Measurements from ENCODE around the gene RAD23B.

Gene RAD23B

DNA sequence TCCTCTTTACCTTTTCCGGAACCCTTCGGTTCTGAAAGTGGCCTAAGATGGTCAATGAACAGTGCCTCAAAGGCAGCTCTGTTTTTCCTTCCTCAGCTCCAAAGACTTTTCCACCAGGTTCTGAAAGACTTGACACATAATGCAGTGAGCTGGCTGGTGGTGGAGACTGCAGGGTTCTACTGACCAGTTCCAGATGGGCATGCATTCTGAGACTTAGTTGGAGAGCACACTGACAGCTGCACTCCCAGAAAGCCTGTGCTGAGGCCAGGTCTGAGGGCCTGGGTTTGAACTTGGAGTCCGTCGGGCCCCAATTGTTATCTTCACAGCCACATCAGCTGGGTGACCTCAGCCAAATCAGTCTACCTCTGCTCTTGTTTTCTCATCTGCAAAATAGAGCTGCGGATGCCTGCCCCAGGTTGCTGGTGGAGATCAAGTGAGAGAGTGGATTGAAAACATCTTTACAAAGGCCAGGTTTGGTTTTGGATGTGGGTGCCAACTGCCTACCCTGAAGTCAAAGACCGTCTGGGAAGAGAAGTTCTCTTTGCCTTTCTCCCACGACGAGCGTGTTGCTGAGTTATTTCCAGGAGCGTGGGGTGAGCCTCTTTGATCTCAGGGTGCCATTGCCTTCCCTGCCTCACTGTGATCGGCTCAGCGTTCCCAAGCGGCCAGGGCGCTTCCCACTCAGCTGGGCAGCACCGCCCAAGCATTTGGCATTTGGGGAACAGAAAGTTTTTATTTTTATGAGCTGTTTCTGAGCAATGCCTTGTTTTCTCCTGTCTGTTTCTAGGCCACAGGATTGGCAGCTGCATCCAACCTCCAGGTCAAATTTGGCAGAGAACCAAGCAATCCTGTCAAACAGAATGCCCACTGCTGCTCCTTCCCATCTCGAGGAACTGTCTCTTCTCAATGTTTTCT is 54.9 kb downstream of the RAD23B start:
- DNase-seq, result no peak

DNA sequence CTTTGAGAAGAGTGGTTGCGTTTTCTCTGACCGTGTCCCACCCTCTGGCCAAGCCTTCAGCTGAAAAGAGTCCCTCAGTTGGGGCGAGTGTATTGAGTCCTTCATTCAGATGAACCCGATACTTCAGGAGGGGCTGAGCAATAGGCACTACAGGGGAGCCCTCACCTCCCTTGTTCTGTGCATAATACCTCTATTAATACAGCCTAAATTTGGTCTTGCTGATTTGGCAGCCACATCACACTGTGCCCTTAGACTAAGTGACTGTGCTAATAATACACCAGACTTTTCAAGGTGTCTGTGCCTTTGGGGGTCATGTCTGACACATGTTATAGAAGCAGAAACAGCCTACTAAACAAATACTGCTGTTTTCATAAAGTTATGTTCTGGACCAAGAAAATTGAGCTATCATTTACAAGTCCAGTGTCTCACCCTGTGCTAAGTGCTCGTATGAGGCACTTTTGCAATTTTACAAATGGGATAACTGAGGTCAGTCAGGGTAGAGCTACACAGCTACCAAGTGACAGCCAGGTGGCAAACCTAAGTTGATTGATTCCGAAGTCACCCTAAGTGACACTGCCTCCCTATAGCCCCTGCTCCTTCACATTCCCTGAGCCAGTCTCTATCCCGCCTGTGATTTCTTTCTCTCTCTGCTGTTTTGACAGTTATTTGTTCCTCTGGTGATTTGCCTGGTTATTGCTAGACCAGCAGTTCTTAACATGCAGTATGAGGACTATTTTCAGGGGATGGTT is 56.0 kb downstream of the RAD23B start:
- DNase-seq, result no peak

DNA sequence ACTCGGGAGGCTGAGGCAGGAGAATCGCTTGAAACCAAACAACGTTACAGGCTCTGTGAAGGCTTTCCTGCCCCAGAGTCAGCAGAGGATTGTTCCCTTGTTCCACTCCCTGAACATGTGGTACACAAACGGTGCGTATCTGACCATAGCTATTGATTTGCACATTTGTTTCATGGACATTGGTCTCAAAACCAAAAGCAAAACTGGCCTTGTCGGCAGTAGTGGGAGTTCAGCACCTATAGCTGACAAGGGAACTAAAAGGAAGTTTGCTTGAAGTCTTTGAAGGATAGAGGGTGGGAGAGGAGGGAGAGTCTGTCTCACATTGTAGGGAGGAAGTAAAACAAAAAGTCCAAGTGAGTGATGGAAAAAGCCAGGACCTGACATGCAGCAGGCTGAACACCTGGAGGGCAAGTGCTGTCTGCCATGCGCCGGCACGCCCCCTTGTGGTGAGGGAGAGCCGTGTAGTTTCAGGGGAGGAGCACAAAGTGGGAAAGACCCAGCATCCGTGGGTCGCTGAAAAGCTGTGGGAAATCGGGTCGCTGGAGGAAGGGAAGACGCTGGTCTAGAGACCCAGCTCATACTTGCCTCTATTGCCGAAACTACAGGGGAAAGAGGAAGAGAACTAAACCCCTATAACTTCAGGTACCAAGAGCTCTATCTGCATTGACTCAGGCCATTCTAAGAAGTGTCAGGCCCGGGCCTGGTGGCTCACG is 58.0 kb downstream of the RAD23B start:
- peak; percentile 37 to 67 for DNase-seq

DNA sequence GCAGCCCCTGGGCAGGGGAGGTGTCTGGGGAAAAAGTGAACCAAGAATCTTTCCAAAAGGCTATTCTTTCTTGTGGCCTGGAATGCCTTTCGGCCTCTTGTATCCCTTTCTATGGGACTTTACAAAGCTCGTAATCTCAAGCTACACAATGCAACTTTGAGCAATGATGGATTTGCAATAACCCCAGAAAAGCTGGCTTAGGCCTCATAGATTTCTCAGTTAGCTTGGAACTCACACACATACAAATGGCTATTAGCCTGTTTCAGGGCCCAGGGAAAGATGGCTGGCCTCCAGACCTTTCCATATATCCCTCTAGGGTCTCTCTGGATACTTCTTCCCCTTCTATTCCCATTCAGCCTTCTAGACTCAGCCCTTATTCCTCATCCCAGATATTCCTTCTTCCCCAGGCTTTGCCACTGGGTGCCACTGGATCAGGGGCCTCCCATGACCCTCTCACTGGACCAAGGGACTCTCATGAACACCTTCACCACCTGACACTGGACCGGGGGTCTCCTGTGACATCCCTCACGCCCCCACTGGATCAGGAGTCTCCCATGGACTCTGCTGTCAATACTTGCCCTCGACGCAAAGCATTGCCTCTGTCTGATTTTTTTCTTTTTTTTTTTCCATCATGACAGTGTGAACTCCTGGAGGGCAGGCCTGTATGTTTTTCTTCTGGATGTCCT is 59.5 kb downstream of the RAD23B start:
- no peak for DNase-seq

DNA sequence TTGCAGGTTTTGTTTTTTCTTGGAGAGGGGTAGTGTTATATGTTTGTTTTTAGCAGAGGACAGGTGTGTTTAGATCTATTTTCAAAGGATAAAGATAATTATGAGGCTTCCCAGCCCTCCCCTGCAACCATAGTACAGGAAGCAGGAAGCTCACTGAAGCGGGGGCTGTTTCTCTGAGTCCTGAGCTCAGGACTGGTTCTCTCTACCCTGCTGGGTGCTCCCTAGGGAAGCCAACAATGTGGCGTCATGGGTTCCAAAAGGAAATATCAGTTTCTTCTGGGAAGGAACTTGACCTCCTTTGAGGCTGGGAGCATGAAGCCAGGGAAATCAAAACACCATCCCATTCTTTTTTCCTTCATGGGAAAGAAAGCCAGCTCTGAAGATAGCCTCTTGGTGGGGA is 62.2 kb downstream of the RAD23B start:
- no peak for DNase-seq

DNA sequence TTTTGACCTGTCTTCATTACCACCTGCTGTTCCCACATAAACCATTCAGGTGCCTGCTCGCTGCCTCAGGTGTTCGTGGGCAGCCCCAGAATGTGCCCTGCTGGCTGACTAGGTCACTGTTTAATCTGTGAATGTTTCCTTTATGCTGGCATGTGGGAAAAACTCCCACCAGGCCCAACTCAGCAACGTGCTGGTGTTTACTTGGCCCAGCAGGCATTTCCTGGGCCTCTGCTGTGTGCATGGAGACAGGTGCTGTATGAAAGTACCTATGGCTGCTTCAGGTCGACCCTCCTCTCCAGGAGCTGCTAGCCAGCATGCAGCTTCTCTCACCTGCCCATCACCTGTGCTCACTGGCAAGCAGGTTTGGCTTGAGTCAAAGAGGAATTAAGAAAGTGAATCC is 65.8 kb downstream of the RAD23B start:
- DNase-seq, result no peak

DNA sequence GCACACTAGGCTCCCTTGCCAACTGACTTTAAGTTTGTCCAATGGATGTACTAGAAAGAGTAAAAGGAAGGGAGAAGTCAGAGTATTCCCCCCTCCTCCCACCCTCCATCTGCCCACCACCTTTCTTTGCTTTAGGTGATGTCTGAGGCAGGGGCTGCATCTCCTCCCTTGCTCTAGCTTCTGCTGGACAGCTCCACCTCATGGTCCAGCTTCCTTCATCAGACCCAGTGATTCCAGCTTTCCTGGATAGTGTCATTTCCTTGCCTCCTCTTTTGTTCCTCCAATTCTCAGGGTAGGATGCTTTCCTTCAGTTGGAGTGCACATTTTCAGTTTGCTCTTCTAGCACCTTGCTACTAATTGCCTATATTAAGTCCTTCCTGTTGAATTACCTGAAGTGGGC is 67.4 kb downstream of the RAD23B start:
- no peak for DNase-seq

DNA sequence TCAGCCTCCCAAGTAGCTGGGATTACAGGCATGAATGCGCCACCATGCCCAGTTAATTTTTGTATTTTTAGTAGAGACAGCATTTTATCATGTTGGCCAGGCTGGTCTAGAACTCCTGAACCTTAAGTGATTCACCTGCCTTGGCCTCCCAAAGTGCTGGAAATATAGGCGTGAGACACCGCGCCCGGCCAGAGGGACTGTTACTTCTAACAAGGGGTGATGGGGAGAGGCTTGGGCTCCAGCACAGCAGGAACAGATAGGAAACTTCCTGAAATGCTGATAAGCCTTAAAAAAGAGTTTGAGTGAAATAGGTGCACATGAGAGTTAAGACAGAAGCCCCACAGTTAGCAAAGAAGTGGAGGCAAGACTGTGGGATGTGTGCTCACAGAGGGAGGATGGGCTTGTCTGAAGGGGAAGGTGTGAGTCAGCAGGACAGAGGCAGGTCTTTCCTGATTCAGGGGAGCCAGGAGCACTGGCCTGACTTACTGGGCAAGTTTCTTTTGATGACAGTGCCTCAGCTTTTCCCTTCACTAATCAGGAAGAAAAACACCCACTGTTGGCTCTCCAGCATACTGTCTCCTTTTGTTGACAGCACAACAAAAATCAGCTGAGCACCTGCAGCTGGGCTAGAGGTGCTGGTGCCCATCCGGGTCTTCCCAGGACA is 68.4 kb downstream of the RAD23B start:
- DNase-seq, result no peak

DNA sequence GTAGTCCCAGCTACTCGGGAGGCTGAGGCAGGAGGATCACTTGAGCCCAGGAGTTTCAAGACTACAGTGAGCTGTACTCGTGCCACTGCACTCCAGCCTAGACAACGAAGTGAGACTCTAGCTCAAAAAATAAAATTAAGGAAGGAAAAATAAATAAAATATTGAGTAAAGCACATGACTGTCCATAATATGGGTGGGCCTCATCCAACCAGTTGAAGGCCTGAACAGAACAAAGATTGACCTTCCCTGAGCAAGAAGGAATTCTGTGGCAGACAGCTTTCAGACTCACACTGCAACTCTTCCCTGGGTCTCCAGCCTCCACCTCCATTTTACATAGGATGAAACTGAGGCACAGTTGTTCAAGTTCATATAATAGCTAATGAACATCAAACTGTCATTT is 72.3 kb downstream of the RAD23B start:
- no peak for DNase-seq

DNA sequence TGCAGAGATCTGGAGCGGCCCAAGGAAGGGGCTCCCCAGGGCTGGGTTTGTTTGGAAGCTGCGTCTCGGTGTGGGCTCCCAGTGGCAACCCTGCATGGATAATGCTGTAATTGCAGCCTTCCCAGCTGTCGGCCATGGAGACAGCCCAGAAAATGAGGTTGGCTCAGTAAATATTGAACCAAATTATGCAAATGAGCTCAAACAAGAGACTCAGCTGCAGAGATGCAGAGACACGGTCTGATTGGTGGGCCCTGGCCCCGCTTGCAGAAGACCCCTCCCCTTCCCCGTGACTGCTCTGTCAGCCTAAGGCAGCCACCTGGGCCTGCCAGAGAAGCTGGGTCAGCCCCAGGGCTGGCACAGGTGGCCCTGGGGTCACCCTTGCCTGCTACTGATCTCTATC is 75.9 kb downstream of the RAD23B start:
- DNase-seq, result peak in 1 of 2 experiments; percentile 17

DNA sequence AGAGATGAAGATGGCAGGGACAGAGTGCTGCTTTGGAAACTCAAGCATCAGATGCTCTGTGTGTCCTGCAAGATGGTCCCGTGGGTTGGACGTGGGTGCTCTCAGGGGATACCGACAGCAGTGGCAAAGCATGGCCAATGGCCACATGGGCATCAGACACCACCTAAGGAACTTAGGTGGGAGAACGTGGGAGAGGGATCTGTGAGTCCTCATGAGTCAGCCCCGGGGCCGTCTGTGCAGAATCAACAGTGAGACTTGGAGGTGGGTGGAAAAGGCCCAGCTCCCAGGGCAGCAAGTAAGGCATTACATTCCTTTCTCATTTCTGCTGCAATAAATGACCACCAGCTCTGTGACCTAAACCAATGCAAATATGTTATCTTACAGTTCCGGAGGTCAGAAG is 77.0 kb downstream of the RAD23B start:
- DNase-seq, result no peak

DNA sequence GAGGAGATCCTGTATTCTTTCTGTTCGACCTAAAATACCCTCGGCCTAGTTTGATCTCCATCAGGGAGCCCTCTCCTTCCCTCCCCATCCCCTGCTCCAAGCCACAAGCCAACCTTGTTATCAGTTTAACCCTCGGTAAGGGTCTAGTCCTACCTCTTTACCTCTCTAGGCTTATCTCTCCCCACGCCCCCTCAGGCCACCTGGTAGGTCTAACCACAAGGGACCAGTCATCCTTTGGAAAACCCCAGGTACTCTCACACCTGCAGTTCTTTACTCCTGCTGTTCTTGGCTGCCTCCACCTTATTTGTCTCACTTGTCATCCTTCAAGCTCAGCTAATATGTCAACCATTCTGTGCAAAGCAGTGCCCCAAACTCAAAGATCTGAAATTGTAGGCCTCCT is 78.7 kb downstream of the RAD23B start:
- DNase-seq, result no peak

DNA sequence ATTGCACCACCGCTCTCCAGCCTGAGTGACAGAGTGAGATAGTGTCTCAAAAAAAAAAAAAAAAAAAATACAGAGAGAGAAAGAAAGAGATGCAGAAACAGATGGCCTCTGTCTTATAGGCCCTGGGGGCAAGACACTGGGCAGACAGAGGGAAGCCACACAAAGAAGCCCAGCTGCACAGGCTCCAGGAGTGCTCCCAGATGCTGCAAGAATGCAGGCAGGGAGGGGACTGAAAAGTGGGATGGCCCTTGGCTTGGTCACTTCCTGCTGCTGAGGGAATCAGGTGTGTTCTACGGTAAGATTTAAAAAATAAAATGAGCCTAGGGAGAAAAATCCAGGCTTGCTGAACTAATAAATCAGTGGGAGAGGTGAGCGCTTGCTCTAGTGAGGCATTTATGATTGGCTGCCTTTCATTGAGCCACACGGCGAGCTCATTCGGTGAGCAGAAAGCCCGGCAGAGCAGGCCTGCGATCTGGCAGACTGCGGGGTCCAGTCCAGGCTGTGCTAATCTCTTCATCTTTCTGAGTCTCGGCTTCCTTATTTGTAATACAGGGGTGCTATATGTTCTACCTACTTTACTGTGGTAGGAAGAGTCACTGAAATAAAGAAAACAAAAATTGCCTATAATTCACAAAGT is 80.6 kb downstream of the RAD23B start:
- DNase-seq, result no peak

DNA sequence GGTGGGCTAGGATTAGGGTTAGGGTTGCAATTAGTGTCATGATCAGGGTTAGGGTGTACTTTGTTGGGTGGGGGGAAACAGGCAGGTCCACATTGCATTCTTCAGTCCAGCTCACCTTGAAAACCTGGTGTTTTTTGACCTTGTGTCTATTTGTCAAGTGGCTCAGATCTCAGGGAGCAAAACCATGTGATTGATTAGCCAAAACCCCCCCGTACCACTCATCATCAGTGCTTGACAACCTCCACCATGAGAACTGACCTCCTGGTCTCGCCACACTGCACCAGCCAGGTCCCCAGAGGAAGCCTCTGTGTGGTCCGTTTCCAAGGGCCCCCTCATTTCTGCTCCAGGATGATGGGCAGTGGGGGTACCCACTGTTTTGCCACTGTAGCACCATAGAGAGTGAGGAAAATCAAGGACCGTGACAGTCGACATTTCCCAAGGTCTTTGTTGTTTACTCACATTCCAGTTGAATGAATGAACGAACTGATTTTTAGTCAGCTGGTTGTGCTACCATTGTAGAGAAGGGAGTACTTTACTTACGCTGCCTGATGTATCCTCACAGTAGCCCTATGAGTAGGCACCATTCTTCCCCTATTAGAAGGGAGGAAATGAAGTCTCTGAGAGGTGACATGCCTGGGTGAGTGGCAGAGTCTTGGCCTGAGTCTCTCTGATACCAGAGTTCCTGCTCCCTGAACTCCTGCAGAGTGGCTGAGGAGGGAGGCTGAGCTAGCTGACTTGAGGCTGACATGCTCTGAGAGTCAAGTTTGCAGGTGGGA is 84.8 kb downstream of the RAD23B start:
- no peak for DNase-seq

DNA sequence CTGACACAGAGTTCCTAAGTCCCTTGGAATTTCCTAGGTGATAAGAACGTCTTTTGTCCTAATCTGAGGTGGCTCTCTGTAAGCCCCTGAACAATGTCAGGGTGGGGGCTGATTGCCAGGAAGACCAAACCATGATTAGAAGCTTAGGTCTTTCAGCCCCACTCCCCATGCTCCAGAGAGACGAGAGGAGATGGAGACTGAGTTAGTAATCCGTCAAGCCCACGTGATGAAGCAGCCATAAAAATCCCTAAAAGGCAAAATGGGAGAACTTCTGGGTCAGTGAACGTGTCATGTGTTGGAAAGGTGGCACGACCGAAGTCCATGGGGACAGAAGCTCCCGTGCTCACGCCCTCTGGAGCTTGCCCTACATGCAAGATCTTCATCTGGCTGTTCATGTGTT is 85.6 kb downstream of the RAD23B start:
- DNase-seq, result no peak

DNA sequence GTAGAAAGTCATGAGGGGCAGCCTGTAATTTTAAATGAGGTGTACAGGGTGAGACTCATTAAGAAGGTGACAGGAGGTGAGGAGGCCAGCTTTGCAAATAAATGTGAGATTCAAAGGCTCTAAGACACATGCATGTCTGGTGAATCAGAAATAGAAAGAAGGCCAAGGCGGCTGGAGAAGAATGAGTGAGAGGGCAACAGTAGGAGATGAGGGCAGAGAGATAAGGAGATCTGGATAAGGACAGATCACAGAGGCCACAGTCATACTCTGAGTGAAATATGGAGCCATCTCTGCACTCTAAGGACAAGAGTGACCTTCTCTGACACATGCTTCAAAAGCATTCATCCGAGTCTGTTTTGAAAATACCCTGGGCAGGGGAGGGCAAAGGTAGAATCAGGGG is 90.7 kb downstream of the RAD23B start:
- DNase-seq, result no peak

DNA sequence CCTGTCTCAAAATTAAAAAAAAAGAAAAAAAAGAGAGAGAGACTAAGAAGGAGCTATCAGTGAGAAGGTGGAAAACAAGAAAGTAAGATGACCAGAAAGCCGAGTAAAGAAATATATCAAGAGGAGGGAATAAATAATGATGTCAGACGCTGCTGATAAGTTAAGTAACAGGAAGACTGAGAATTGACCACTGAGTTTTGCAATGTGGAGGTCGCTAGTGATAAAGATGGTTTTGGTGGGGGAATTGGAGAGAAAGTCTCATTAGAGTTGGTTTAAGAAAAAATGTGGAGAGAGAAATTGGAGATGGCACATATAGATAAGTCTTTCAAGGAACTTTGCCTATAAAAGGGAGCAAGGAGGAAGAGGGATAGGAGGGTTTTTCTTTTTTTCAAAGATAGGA is 91.9 kb downstream of the RAD23B start:
- no peak for DNase-seq

DNA sequence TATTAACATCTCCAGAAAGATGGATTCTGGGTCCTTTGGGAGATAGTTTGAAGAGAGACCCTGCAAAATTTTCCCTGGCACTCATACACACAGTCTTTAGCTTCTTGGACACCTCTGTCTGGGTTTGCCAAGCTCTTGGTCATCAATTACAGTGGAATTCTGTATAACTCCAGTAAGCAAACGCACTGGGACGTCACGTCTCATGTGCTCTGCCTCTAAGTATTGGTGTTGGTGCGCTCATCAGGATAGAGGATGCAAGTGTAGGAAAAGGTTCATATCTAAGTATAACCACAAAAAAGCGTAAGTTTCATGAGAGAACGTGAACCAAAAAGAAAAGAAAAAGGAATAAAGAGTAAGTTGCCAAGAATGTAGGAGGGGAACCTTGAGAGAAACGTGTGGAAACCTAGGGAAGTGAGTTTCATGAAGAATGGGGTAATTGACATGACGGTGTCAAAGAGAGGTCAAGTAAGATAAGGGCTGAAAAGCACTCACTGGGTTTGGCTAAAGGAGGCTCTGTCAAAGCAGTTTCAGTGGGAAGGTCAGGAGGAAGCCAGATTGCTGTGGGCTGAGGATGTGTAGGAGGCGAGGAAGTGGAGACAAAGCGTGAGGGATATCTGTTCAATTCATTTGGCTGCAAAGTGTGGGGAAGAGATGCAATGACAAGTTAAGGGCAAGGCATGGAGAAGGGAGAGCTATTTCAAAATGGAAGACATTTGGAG is 92.7 kb downstream of the RAD23B start:
- no peak for DNase-seq

DNA sequence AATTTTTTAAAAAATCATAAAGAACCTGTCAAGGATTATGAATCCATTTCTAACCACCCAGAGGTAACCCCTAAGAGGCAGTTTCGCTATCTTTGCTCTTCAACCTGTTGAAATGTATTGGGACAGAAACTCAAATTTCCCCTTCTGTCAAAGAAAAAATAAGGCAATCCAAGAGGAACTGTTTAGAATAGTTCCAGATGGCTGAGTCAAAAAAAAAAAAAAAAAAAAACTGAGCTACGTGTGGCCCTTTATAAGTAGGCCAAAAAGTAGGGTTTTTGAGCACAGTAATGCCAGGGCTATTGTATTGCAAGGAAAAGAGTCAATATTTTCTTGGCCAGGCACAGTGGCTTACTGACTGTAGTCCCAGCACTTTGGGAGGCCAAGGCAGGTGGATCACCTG is 94.9 kb downstream of the RAD23B start:
- no peak for DNase-seq
